GM19467 (cell line): ENCODE results near the gene HDX.
"Not testable (repeated sequence)": the region's sequence is repeated elsewhere in the genome, so short reads cannot be mapped to it uniquely, and the experiment has no call there.

ENCODE experiments used
- ATAC-seq: cut with Tn5 transposase; IDR thresholded peaks from one replicate; pipeline ENCODE4 v1.9.1; 2021; ENCODE audit warnings: mild to moderate bottlenecking, moderate library complexity; ENCODE audit not compliant: unreplicated experiment

Gene HDX, protein sequence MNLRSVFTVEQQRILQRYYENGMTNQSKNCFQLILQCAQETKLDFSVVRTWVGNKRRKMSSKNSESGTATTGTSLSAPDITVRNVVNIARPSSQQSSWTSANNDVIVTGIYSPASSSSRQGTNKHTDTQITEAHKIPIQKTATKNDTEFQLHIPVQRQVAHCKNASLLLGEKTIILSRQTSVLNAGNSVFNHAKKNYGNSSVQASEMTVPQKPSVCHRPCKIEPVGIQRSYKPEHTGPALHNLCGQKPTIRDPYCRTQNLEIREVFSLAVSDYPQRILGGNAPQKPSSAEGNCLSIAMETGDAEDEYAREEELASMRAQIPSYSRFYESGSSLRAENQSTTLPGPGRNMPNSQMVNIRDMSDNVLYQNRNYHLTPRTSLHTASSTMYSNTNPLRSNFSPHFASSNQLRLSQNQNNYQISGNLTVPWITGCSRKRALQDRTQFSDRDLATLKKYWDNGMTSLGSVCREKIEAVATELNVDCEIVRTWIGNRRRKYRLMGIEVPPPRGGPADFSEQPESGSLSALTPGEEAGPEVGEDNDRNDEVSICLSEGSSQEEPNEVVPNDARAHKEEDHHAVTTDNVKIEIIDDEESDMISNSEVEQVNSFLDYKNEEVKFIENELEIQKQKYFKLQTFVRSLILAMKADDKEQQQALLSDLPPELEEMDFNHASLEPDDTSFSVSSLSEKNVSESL

GRCh38 chrX:84501798-84502628 is at the start of gene HDX:
TSS of gene HDX (minus strand) at chrX:84502453. CDS start at chrX:84475397, 27,056 bp downstream.
- peak; percentile 97 for ATAC-seq

DNA sequence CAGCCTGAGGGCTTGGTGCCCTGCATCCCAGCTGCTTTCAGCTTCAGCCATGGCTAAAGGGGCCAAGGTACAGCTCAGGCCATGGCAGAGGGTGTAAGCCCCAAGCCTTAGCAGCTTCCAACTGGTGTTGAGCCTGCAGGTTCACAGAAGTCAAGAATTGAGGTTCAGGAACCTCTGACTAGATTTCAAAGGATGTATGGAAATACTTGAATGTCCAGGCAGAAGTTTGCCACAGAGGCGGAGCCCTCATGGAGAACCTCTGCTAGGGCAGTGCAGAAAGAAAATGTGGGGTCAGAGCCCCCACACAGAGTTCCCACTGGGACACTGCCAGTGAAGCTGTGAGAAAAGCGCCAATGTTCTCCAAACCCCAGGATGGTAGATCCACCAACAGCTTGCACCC is 39.1 kb upstream of the HDX start:
- ATAC-seq, result not testable (repeated sequence)

GRCh38 chrX:84537627-84538026 is 35.4 kb upstream of the HDX start:
- ATAC-seq, result not testable (repeated sequence)

- no peak for ATAC-seq
These were observed 13.8 kb downstream of the HDX start for GRCh38 chrX:84488426-84488825.

GRCh38 chrX:84487365-84488353 is 14.6 kb downstream of the HDX start:
- ATAC-seq, result peak; percentile 99

DNA sequence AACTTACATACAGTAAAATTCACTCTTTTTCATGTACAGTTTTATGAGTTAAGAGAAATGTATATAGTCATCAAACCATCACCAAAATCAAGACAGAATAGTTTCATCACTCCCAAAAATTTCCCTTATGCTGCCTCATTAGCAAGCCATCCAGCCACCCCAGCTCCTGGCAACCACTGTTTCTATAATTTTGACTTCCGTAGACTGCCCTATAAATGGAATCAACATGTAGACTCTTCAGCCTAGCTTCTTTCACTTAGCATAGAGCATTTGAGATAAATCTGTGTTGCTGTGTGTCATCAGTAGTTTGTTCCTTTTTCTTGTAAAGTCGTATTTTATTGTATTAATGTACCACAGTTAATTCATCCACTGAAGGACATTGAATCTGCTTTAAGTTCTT is 23.2 kb downstream of the HDX start:
- no peak for ATAC-seq

DNA sequence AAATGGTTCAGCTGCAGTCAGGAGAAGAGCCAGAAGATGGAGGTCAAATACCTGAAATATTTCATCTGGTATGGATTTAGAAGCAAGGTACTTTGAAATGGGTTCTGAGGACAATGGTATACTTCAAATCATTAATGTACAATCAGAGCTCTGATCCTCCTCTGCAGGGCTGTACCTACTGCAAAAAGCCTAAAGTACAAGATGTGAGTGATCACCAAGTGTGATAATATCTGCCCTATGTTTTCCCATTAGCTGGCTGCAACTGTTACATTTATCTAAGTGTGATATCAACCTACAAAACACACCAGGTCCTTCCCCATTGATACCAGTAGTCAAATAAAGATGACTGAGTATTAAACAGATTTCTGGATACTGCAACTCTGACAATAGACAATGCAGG is 25.1 kb downstream of the HDX start:
- ATAC-seq, result no peak

GRCh38 chrX:84475596-84475995 is 26.7 kb downstream of the HDX start:
- ATAC-seq, result no peak

GRCh38 chrX:84475101-84475500 is 27.2 kb downstream of the HDX start:
- ATAC-seq, result no peak

DNA sequence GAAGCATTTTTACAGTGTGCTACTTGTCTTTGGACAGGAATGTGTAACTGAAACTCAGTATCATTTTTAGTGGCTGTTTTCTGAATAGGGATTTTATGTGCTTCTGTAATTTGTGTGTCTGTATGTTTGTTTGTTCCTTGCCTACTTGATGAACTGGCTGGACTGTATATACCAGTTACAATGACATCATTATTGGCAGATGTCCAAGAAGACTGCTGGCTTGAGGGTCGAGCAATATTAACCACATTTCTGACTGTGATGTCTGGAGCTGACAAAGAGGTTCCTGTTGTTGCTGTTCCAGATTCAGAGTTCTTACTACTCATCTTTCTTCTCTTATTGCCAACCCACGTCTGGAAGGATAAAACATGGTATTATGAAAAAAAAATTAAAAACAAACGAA is 33.0 kb downstream of the HDX start:
- no peak for ATAC-seq

DNA sequence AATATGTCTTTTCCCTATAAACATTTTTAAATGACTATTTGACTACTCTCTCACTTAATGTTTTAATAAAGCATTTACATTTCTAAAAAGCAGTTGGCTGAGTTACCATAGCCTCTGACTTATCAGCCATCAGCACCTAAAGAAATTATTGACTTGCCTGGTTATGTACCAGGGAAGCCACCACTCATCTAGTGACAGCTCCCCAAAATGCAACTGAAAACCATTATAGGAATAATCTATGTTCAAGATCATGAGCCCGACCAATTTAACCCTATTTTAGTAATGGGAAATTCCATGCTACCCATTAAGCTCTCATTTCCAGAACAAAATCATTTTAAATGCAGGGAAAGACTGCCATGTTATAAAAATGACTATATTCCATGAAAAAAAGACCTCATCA is 34.4 kb downstream of the HDX start:
- no peak for ATAC-seq

- ATAC-seq, result no peak
These were observed 48.7 kb downstream of the HDX start for GRCh38 chrX:84453351-84454246.

GRCh38 chrX:84441143-84441542 is 61.1 kb downstream of the HDX start:
- no peak for ATAC-seq

- no peak for ATAC-seq
These were observed 87.1 kb downstream of the HDX start for GRCh38 chrX:84415140-84415539.

- no peak for ATAC-seq
These were observed 138.6 kb downstream of the HDX start for GRCh38 chrX:84363663-84364062.

DNA sequence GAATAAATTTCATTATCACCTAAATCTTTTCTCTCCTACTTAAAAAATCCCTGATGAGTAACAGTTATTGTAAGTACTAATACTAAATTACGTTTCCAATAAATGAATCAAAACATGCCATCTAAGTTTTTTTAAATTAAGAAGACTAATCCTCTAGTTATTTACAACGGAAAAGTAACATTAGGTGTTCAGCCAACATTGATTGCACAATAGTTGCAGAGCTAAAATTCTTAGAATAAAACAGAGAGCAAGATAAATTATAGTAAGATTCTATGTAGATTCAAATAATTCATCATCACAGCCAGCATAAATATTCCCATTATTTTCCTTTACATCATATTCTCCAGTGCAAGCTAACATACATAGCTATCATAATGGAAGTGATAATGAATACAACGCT is 139.2 kb downstream of the HDX start:
- ATAC-seq, result no peak

DNA sequence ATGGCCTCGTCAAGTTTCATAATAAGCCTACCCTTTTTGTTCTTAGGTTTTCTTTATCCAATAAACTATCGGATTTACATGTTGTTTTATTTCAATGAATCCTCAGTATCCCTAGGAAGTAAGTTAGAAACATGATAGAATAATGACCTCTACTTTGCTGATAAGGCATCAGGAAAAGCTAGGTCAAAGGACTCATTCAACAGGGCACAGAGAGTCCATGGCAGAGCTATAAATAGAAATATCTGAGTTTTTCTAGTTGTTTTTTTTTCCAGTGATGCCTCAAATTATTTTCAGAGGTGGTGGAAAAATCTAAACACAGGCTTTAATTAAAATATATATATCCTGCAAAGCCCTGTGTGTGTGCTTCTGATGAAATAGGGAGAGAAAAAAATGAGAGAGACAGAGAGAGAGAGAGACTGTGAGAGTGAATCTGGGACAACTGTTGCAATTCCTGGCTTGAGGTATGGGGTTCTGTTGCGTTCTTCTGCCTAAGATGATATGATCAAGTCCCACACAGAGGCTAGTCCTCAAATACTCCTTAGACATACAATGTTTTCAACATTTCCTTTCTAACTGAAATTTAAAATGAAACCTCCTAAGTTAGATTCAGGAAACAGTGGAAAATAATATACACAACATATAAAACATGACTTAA is 139.9 kb downstream of the HDX start:
- ATAC-seq, result no peak

GRCh38 chrX:84358271-84358670 is 144.0 kb downstream of the HDX start:
- ATAC-seq, result no peak

DNA sequence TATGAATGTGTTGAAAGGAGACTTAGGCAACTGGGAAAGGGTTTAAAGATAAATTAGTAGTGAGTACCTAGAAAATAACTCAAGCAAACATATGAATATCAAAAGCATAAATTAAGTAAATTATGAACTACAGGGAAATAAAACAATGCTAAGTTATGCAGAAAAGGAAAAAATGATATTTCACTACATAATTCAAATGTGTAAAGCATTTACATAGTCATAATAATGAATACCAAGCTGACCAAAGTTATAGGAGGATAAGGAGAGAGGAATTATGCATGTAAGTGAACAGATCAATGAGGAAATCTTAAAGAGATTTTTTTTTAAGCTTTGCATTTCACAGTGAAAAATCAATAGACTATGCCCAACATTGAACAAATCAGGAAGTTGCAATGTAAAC is 145.0 kb downstream of the HDX start:
- no peak for ATAC-seq
